ENCODE measurements around the gene CTSC. TPM values are rescaled to one million over a fixed set of nuclear protein-coding genes. Genes with fewer than 3 reads are reported as not detected.

Gene CTSC
- total RNA-seq, 1 donor from 2014 or later, result 164 TPM

Other genes starting within 250 kb of the CTSC start
- gene RAB38, start 162.3 kb downstream of the CTSC start, total RNA-seq, result not detected

All from ascending aorta (tissue), 1 donor.